ENCODE measurements around the gene RUNX2.

DNA sequence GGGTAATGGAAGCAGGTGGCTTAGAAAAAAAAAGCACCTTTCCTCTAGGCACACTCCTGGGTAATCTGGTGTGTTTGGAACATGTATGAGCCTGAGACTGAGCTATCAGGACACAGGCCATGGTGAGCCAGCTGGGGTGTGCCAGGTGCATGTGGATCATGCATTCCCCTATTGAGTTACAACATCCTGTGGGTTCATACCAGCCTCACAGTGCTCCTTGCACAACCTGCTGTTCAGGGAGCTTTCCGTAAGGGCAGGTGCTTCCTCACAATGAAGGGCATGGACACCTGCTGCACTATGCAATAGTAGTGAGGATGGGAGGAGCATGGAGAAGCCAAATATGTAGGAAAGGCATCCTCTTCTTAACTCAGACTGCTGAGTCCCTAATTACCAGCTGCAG, 246.8 kb downstream of the RUNX2 start:
- TF ChIP-seq EZH2 (IDR thresholded peaks at IDR 0.05; ENCODE audit: insufficient read depth, poor library complexity, severe bottlenecking) (no peak), EZH2phosphoT487 (IDR thresholded peaks at IDR 0.05; ENCODE audit: insufficient read depth, low read depth) (no peak)
